ENCODE data around the gene LRCH4.
A peak's percentile ranks its signal among the peaks of the same experiment; 100 is the strongest.

Gene LRCH4

DNA sequence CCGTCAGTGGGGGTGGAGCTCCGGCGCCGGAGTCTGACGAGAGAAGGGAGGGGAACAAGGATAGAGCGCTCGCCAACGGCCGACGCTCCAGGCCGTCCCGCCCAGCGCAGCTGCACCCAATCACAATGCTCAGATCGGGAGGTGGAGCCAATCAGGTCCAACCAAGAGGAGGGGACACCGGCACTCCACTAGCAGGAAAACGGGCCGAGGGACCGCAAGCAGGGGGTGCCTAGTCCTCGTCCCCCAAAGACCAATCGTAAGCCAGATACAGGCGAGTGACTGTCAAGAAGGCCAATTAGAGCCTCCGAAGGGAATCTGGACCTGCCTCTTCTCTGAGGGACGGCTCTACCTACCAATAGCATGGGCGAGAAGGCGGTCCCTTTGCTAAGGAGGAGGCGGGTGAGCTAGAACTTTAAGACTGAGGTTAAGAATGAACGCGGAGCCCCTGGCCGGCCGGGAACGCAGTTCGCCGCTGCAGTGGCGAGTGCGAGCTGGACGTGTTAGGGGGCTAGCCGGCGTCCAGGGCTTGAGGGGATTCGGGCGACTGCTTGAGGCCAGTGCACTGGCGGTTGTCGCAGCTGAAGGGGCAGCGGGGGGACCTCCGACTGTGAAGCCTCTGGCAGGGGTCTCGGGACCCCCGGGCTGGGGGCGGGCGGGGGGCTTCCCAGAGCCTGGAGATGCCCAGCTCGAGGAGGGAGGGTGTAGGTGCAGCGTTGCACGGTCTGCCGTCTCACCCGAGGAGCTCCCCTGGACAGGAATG lies 517 bp upstream of the LRCH4 start, which contains the start of gene FBXO24:
Gene FBXO24 (plus strand): TSS at position 63 of the 760 bp plus-strand sequence. CDS start 298 bp downstream, at position 361.
- H3K4me1 ChIP-seq (ENCODE audit: insufficient read depth, low read length, poor library complexity, severe bottlenecking), result peaks cover 16% of the 10 kb centered on the region
- no peaks in the 10 kb centered on the region for H3K27me3 ChIP-seq (ENCODE audit: insufficient read depth, low read length, poor library complexity, severe bottlenecking)
- H3K79me2 ChIP-seq (ENCODE audit: insufficient read depth, low read length), result peaks cover 42% of the 10 kb centered on the region
- peak within 1 kb of the TSS; percentile 97 for H3K4me3 ChIP-seq (ENCODE audit: low read length, poor library complexity, severe bottlenecking)
- H3K9ac ChIP-seq (ENCODE audit: low read depth, low read length, poor library complexity, severe bottlenecking), result peak within 1 kb of the TSS; percentile 96
- H3K9me3 ChIP-seq (ENCODE audit: insufficient read depth, low read depth, low read length), result no peaks in the 10 kb centered on the region
- H2AFZ ChIP-seq (ENCODE audit: low read length), result peak within 1 kb of the TSS; percentile 83
- no peak for TF ChIP-seq EZH2phosphoT487 (IDR thresholded peaks at IDR 0.05; ENCODE audit: borderline replicate concordance)
- TF ChIP-seq, protein P1, sequence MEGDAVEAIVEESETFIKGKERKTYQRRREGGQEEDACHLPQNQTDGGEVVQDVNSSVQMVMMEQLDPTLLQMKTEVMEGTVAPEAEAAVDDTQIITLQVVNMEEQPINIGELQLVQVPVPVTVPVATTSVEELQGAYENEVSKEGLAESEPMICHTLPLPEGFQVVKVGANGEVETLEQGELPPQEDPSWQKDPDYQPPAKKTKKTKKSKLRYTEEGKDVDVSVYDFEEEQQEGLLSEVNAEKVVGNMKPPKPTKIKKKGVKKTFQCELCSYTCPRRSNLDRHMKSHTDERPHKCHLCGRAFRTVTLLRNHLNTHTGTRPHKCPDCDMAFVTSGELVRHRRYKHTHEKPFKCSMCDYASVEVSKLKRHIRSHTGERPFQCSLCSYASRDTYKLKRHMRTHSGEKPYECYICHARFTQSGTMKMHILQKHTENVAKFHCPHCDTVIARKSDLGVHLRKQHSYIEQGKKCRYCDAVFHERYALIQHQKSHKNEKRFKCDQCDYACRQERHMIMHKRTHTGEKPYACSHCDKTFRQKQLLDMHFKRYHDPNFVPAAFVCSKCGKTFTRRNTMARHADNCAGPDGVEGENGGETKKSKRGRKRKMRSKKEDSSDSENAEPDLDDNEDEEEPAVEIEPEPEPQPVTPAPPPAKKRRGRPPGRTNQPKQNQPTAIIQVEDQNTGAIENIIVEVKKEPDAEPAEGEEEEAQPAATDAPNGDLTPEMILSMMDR (conservative IDR thresholded peaks at IDR 0.05; ENCODE audit: low read length), result no peak
- H3F3A ChIP-seq (ENCODE audit: low read depth), result peaks cover 8% of the 10 kb centered on the region; the same call in 1 of the 2 replicates
- H3K9me2 ChIP-seq (replicated peaks; ENCODE audit: low read depth, low read length), result no peaks in the 10 kb centered on the region
- H3K36me3 ChIP-seq (ENCODE audit: insufficient read depth, low read length), result peaks cover 7% of the 10 kb centered on the region; the same call in 1 of the 2 replicates
- peaks cover 38% of the 10 kb centered on the region for H4K20me1 ChIP-seq (ENCODE audit: insufficient read depth, low read length, poor library complexity, severe bottlenecking)
- H3K4me2 ChIP-seq (ENCODE audit: low read depth, low read length, poor library complexity, severe bottlenecking), result peak within 1 kb of the TSS; percentile 99

DNA sequence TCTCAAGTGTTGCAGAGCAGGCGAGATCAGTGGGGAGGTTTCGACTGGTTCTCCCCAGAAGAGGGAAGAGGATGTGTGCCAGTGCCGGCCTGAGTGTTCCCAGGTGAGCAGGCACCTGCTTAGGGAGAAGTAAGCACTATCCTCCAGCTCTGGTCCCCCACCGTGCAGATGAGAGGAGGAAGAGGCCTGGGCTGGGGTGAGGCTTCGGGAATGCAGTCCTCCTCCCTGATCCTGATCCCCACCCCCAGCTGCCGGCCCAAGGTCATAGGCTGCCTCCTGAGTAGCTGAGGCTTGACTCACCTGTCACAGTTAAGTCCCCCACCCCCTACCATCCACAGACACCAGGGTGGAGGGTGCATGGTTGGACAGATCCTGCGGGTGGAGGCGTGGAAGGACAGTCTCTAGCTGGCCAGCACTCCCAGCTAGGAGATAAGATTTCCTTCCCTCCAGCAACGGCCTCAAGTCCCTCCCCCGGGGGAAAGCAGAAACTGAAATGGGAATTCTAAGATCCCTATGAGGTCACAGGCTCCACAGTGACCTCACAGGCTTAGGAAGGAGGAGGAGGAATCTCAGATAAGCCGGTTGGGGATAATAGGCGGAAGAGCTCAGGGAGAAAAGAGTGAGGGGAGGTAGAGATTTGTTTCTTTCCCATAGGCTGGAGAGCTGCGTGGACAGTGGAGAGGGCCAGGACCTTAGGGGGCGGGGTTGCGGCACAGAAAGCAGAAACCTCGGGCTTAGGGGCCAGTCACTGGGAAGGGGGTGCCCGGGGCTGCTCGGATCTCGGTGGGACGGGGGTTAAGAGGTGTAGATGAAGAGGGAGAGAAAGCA lies 1.0 kb downstream of the LRCH4 start:
- TF ChIP-seq, protein P1 (conservative IDR thresholded peaks at IDR 0.05; ENCODE audit: low read length), result no peak
- TF ChIP-seq EZH2phosphoT487 (IDR thresholded peaks at IDR 0.05; ENCODE audit: borderline replicate concordance), result no peak
- Histone ChIP-seq H3K4me3 (ENCODE audit: low read length, poor library complexity, severe bottlenecking) (peak overlapping the region; percentile 97), H4K20me1 (ENCODE audit: insufficient read depth, low read length, poor library complexity, severe bottlenecking) (peaks cover 45% of the 10 kb centered on the region), H3K27me3 (ENCODE audit: insufficient read depth, low read length, poor library complexity, severe bottlenecking) (no peaks in the 10 kb centered on the region), H3K9ac (ENCODE audit: low read depth, low read length, poor library complexity, severe bottlenecking) (peak overlapping the region; percentile 96), H3K36me3 (ENCODE audit: insufficient read depth, low read length) (peaks cover 23% of the 10 kb centered on the region; the same call in 1 of the 2 replicates), H2AFZ (ENCODE audit: low read length) (no peak overlapping the region), H3K4me1 (ENCODE audit: insufficient read depth, low read length, poor library complexity, severe bottlenecking) (peaks cover 19% of the 10 kb centered on the region), H3F3A (ENCODE audit: low read depth) (peaks cover 8% of the 10 kb centered on the region; the same call in 1 of the 2 replicates), H3K79me2 (ENCODE audit: insufficient read depth, low read length) (peaks cover 58% of the 10 kb centered on the region), H3K4me2 (ENCODE audit: low read depth, low read length, poor library complexity, severe bottlenecking) (peak overlapping the region; percentile 99), H3K9me3 (ENCODE audit: insufficient read depth, low read depth, low read length) (no peaks in the 10 kb centered on the region), H3K9me2 (replicated peaks; ENCODE audit: low read depth, low read length) (no peaks in the 10 kb centered on the region)

DNA sequence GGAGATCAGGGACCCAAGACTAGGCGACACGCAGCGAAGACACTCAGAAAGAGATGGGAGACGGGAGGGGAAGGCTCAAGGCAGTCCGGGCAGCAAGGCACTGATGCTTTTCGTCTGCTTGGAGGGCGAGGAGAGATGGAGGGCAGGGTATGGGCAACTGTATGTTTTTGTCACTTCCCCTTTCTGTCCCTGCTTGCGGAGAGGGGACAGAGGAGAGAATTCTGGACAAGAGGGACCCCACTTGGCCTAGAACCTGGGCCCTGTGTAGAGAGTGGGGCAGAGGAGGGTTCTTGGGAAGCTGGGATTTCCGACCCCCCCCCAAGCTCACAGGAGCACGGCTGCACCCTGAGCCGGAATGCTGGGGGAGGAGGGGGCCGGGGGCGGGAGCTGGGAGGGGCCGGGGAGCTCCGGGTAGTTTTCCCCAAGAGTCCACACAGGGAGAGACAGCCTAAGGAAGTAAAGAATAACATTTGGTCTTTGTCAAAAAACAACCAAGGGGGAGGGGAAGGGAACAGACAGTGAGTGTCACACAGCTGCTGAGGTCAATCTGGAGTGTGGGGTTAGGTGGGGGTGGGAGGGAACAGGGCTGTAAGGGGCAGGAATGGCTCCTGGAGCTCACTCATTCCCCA lies 1.8 kb downstream of the LRCH4 start:
- H3K4me1 ChIP-seq (ENCODE audit: insufficient read depth, low read length, poor library complexity, severe bottlenecking), result peaks cover 19% of the 10 kb centered on the region
- peaks cover 58% of the 10 kb centered on the region for H3K79me2 ChIP-seq (ENCODE audit: insufficient read depth, low read length)
- peaks cover 30% of the 10 kb centered on the region; the same call in 1 of the 2 replicates for H3K36me3 ChIP-seq (ENCODE audit: insufficient read depth, low read length)
- H3K9me2 ChIP-seq (replicated peaks; ENCODE audit: low read depth, low read length), result no peaks in the 10 kb centered on the region
- H3K4me2 ChIP-seq (ENCODE audit: low read depth, low read length, poor library complexity, severe bottlenecking), result peak overlapping the region; percentile 99
- H3K9ac ChIP-seq (ENCODE audit: low read depth, low read length, poor library complexity, severe bottlenecking), result peak overlapping the region; percentile 96
- no peak overlapping the region; the same call in 1 of the 2 replicates for H2AFZ ChIP-seq (ENCODE audit: low read length)
- peaks cover 8% of the 10 kb centered on the region; the same call in 1 of the 2 replicates for H3F3A ChIP-seq (ENCODE audit: low read depth)
- no peaks in the 10 kb centered on the region for H3K9me3 ChIP-seq (ENCODE audit: insufficient read depth, low read depth, low read length)
- peaks cover 45% of the 10 kb centered on the region for H4K20me1 ChIP-seq (ENCODE audit: insufficient read depth, low read length, poor library complexity, severe bottlenecking)
- H3K27me3 ChIP-seq (ENCODE audit: insufficient read depth, low read length, poor library complexity, severe bottlenecking), result no peaks in the 10 kb centered on the region
- peak overlapping the region; percentile 97 for H3K4me3 ChIP-seq (ENCODE audit: low read length, poor library complexity, severe bottlenecking)
- no peak for TF ChIP-seq EZH2phosphoT487 (IDR thresholded peaks at IDR 0.05; ENCODE audit: borderline replicate concordance)
- TF ChIP-seq, protein P1 (conservative IDR thresholded peaks at IDR 0.05; ENCODE audit: low read length), result no peak

Measured in Loucy (cell line).